Osteoblast (primary cell): ENCODE data around the gene FRMD4A. TPM values are rescaled to one million over a fixed set of nuclear protein-coding genes. Genes with fewer than 3 reads are reported as not detected.

Experiments
- DNase-seq: peaks from one replicate; pipeline ENCODE4 v3.0.0; 2011; ENCODE audit warnings: low spot score, mixed read lengths; ENCODE audit not compliant: insufficient read length; ENCODE audit errors: missing footprints
- H2AFZ ChIP-seq: 2 replicates; pipeline ENCODE4 v1.6.0; 2011; ENCODE audit warnings: mild to moderate bottlenecking, low read length
- H3K27ac ChIP-seq: 2 replicates; pipeline ENCODE4 v1.5.1; 2011; ENCODE audit warnings: mild to moderate bottlenecking, low read depth, low read length, moderate library complexity
- H3K27me3 ChIP-seq: 2 replicates; pipeline ENCODE4 v1.6.0; 2012; ENCODE audit warnings: mild to moderate bottlenecking, control low read depth, inconsistent platforms, low read length, moderate library complexity; ENCODE audit not compliant: insufficient read depth
- H3K36me3 ChIP-seq: 2 replicates; pipeline ENCODE4 v1.5.1; 2011; ENCODE audit warnings: mild to moderate bottlenecking, low read length, control low read depth, moderate library complexity; ENCODE audit not compliant: insufficient read depth
- H3K4me1 ChIP-seq: 2 replicates; pipeline ENCODE4 v1.5.1; 2011; ENCODE audit warnings: mild to moderate bottlenecking, low read length, control low read depth, moderate library complexity; ENCODE audit not compliant: insufficient read depth
- H3K4me2 ChIP-seq: 2 replicates; pipeline ENCODE4 v1.6.0; 2011; ENCODE audit warnings: mild to moderate bottlenecking, low read length; ENCODE audit not compliant: insufficient read depth
- H3K4me3 ChIP-seq: fragments of 200-600 bp; sonication (generic); 3 replicates; pipeline ENCODE4 v1.5.1; 2012; ENCODE audit warnings: mild to moderate bottlenecking, low read length, inconsistent platforms; ENCODE audit not compliant: insufficient read depth
- H3K79me2 ChIP-seq: 2 replicates; pipeline ENCODE4 v1.6.0; 2012; ENCODE audit warnings: mild to moderate bottlenecking, low read length, control low read depth, inconsistent platforms; ENCODE audit not compliant: insufficient read depth
- H3K9me3 ChIP-seq: 2 replicates; pipeline ENCODE4 v1.5.1; 2011; ENCODE audit warnings: low read depth, low read length, control low read depth
- H4K20me1 ChIP-seq: 2 replicates; pipeline ENCODE4 v1.6.0; 2012; ENCODE audit warnings: mild to moderate bottlenecking, low read length, control low read depth; ENCODE audit not compliant: insufficient read depth
- total RNA-seq: library from RNA; depleted of rRNA; stranded (reverse); fragments of >200 nt; gene quantifications from 2 replicates; pipeline ENCODE4 v1.2.3, GENCODE V29; 2012
- TF ChIP-seq, protein P1 (sequence below): IDR thresholded peaks from 2 replicates; pipeline ENCODE4 v1.5.1; 2011; ENCODE audit warnings: mild to moderate bottlenecking, low read depth, low read length, moderate library complexity; ENCODE audit errors: extremely low read depth

FRMD4A gene
- total RNA-seq, 1 donor: 41.3 TPM

DNA sequence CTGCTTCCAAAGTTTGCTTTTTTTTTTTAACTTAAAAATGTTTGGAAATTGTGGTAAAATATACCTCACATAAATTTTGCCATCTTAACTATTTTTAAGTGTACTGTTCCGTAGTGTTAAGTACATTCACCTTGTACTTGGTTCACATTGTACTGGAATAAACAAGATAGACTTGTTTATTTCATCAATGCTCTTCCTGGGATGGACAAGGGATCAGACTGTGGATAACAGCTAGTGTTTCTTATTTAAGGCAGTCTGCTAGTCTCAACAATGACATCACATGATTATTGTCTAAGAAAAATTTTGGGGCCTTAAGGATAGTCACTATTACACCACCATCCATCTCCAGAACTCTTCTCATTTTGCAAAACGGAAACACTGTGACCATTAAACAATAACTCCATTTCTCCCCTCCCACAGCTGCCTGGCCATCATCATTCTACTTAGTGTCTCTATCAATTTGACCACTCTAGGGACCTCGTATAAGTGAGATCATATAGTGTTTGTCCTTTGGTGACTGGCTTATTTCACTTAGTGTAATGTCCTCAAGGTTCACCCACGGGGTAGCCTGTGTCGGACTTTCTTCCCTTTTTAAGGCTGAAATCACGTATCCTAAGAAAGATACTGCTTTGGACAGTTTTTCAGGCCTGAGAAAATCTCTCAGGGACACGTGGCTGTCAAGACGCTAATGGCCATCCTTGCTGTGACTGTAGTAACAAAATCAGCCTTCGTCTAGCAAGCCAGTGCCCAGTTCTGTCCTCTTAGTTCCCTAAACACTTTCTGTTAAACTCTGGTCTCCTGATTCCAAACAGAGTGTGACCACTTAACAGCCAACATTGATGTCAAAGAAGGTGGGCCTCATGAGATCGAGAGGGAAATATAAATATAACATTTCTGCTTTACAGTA lies 305.2 kb downstream of the FRMD4A start:
- Histone ChIP-seq H3K4me2 (no peak overlapping the region), H2AFZ (no peak overlapping the region), H3K36me3 (no peaks in the 10 kb centered on the region), H3K27me3 (peaks cover 3% of the 10 kb centered on the region), H3K27ac (no peak overlapping the region), H3K4me3 (no peak overlapping the region), H3K4me1 (peaks cover 16% of the 10 kb centered on the region), H3K9me3 (no peaks in the 10 kb centered on the region), H3K79me2 (no peaks in the 10 kb centered on the region), H4K20me1 (no peaks in the 10 kb centered on the region)
- no peak for DNase-seq
- TF ChIP-seq, protein P1, sequence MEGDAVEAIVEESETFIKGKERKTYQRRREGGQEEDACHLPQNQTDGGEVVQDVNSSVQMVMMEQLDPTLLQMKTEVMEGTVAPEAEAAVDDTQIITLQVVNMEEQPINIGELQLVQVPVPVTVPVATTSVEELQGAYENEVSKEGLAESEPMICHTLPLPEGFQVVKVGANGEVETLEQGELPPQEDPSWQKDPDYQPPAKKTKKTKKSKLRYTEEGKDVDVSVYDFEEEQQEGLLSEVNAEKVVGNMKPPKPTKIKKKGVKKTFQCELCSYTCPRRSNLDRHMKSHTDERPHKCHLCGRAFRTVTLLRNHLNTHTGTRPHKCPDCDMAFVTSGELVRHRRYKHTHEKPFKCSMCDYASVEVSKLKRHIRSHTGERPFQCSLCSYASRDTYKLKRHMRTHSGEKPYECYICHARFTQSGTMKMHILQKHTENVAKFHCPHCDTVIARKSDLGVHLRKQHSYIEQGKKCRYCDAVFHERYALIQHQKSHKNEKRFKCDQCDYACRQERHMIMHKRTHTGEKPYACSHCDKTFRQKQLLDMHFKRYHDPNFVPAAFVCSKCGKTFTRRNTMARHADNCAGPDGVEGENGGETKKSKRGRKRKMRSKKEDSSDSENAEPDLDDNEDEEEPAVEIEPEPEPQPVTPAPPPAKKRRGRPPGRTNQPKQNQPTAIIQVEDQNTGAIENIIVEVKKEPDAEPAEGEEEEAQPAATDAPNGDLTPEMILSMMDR: no peak

- H4K20me1 ChIP-seq: no peaks in the 10 kb centered on the region
- peaks cover 3% of the 10 kb centered on the region for H3K27me3 ChIP-seq
- no peak overlapping the region for H3K27ac ChIP-seq
- no peaks in the 10 kb centered on the region for H3K79me2 ChIP-seq
- no peaks in the 10 kb centered on the region for H3K36me3 ChIP-seq
- H2AFZ ChIP-seq: peak overlapping the region; percentile 57
- peak overlapping the region; percentile 68 for H3K4me2 ChIP-seq
- peak; percentile 21 for DNase-seq
- H3K9me3 ChIP-seq: no peaks in the 10 kb centered on the region
- H3K4me1 ChIP-seq: peaks cover 16% of the 10 kb centered on the region
- H3K4me3 ChIP-seq: peak overlapping the region; percentile 45
- TF ChIP-seq, protein P1: no peak
Measured at GRCh38 chr10:14024329-14025202, 306.2 kb downstream of the FRMD4A start.

DNA sequence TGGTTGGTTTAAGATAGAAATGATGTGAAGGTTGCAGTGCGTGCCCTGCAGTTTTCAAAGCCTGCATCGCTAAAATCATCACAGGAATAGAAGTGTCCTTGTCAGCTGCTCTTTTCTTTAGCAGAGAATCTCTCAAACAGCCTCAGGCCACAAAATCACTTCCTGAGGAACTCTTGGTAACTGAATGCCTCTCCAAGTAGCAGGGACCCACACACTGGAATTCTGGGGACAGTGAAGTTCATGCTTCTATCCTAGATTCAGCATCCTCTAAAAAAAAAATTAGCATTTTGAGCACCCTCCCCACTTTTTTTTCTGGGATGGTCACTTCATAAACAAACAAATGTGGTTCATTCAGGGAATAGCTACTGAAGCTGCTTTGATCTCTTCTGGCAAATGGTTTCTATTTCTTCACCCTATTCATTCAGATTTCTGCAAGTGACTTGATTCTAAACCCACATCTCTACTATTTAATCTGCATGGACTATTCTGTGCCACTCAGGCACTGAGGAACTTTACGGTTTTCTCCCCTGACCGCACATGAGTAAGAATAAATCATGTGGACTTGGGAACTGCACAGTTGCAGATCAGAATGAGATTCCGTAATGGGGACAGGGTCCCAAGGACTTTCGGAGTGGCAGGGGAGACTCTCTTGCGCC lies 306.9 kb downstream of the FRMD4A start:
- TF ChIP-seq, protein P1: no peak

More for the DNA sequence above, 306.9 kb downstream of the FRMD4A start:
- H3K4me1 ChIP-seq: peaks cover 16% of the 10 kb centered on the region
- H3K36me3 ChIP-seq: no peaks in the 10 kb centered on the region
- no peaks in the 10 kb centered on the region for H3K79me2 ChIP-seq
- H2AFZ ChIP-seq: peak overlapping the region; percentile 57
- peak overlapping the region; percentile 68 for H3K4me2 ChIP-seq
- H3K27me3 ChIP-seq: peaks cover 3% of the 10 kb centered on the region
- no peaks in the 10 kb centered on the region for H4K20me1 ChIP-seq
- H3K4me3 ChIP-seq: peak overlapping the region; percentile 45
- no peak overlapping the region for H3K27ac ChIP-seq
- peak; percentile 51 for DNase-seq
- no peaks in the 10 kb centered on the region for H3K9me3 ChIP-seq
